DND-41 (cell line): ENCODE results near the gene PRKAR1B.
"Not testable (repeated sequence)": the region's sequence is repeated elsewhere in the genome, so short reads cannot be mapped to it uniquely, and the experiment has no call there.

Experiments
- ATAC-seq: fragments of 200-7000 bp; cut with Tn5 transposase; 3 replicates; pipeline ENCODE4 v1.9.1; 2021; ENCODE audit warnings: low read depth; ENCODE audit not compliant: insufficient read depth
- DNase-seq: peaks from one replicate; pipeline ENCODE4 v3.0.0-alpha.2; 2020
- H2AFZ ChIP-seq: 2 replicates; pipeline ENCODE4 v1.6.0; 2012; ENCODE audit warnings: low read depth, low read length
- H3K27ac ChIP-seq: 2 replicates; pipeline ENCODE4 v1.5.1; 2012; ENCODE audit warnings: low read length, inconsistent platforms
- H3K27me3 ChIP-seq: fragments of 200-600 bp; sonication (generic); 2 replicates; pipeline ENCODE4 v1.6.0; 2012; ENCODE audit warnings: low read length, mild to moderate bottlenecking, inconsistent platforms; ENCODE audit not compliant: insufficient read depth, poor library complexity
- H3K36me3 ChIP-seq: 2 replicates; pipeline ENCODE4 v1.5.1; 2012; ENCODE audit warnings: low read length, inconsistent platforms; ENCODE audit not compliant: insufficient read depth
- H3K4me1 ChIP-seq: 2 replicates; pipeline ENCODE4 v1.5.1; 2012; ENCODE audit warnings: mild to moderate bottlenecking, low read length; ENCODE audit not compliant: insufficient read depth
- H3K4me2 ChIP-seq: 2 replicates; pipeline ENCODE4 v1.6.0; 2012; ENCODE audit warnings: mild to moderate bottlenecking, moderate library complexity, low read length, inconsistent platforms; ENCODE audit not compliant: insufficient read depth
- H3K4me3 ChIP-seq, 2 experiments: fragments of 200-600 bp in 1 of 2; shearing (Covaris generic) in 1 of 2; 2 replicates each; pipeline ENCODE4 v1.5.1; 2012 to 2016; ENCODE audit warnings: inconsistent platforms in 2 of 2, low read length in 2 of 2, mild to moderate bottlenecking in 2 of 2, low read depth in 1 of 2, moderate library complexity in 1 of 2
- H3K79me2 ChIP-seq: 2 replicates; pipeline ENCODE4 v1.6.0; 2012; ENCODE audit warnings: low read length, inconsistent platforms; ENCODE audit not compliant: insufficient read depth
- H3K9ac ChIP-seq: 2 replicates; pipeline ENCODE4 v1.6.0; 2012; ENCODE audit warnings: low read depth, mild to moderate bottlenecking, inconsistent platforms, low read length, moderate library complexity
- H3K9me3 ChIP-seq: 2 replicates; pipeline ENCODE4 v1.5.1; 2012; ENCODE audit warnings: low read length, moderate library complexity, mild to moderate bottlenecking, inconsistent platforms; ENCODE audit not compliant: insufficient read depth, severe bottlenecking
- H4K20me1 ChIP-seq: 2 replicates; pipeline ENCODE4 v1.6.0; 2012; ENCODE audit warnings: low read length; ENCODE audit not compliant: insufficient read depth
- EZH2 ChIP-seq: IDR thresholded peaks from 3 replicates; pipeline ENCODE4 v1.6.1; 2012; ENCODE audit warnings: borderline replicate concordance, low read depth, mild to moderate bottlenecking, moderate library complexity, low read length, inconsistent platforms; ENCODE audit not compliant: severe bottlenecking
- TF ChIP-seq, protein P1 (sequence below): IDR thresholded peaks from 2 replicates; pipeline ENCODE4 v1.5.1; 2012; ENCODE audit warnings: borderline replicate concordance, low read length, moderate library complexity, mild to moderate bottlenecking; ENCODE audit not compliant: poor library complexity, severe bottlenecking; ENCODE audit errors: extremely low read depth

PRKAR1B gene

DNA sequence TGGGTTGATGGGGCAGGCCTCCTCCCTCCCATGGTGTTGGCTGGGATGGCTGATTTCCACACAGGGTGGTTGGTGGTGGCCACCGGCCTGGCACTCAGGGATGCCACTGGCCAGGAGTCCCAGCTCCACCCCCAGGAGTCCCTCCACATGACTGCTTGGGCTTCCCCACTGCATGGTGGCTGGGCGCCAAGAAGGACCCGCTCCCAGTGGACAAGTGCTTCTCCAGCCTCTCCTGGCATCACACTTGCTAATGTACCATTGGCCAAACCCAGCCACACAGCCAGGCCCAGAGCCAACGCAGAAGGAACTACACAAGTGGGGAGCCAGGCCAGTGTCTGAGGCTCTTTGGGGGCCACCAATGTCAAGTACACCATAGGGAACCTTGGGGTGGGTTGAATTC, 74.2 kb downstream of the PRKAR1B start:
- no peak overlapping the region for H2AFZ ChIP-seq
- H3K27me3 ChIP-seq, result no peaks in the 10 kb centered on the region
- no peak overlapping the region for H3K9ac ChIP-seq
- no peak overlapping the region for H3K27ac ChIP-seq
- H3K79me2 ChIP-seq, result no peaks in the 10 kb centered on the region
- no peak for TF ChIP-seq EZH2
- TF ChIP-seq, protein P1, sequence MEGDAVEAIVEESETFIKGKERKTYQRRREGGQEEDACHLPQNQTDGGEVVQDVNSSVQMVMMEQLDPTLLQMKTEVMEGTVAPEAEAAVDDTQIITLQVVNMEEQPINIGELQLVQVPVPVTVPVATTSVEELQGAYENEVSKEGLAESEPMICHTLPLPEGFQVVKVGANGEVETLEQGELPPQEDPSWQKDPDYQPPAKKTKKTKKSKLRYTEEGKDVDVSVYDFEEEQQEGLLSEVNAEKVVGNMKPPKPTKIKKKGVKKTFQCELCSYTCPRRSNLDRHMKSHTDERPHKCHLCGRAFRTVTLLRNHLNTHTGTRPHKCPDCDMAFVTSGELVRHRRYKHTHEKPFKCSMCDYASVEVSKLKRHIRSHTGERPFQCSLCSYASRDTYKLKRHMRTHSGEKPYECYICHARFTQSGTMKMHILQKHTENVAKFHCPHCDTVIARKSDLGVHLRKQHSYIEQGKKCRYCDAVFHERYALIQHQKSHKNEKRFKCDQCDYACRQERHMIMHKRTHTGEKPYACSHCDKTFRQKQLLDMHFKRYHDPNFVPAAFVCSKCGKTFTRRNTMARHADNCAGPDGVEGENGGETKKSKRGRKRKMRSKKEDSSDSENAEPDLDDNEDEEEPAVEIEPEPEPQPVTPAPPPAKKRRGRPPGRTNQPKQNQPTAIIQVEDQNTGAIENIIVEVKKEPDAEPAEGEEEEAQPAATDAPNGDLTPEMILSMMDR, result no peak
- H3K9me3 ChIP-seq, result peaks cover 9% of the 10 kb centered on the region
- no peak overlapping the region for H3K4me3 ChIP-seq
- DNase-seq (no peak), ATAC-seq (no peak)
- no peaks in the 10 kb centered on the region for H4K20me1 ChIP-seq
- no peak overlapping the region for H3K4me2 ChIP-seq
- peaks cover 12% of the 10 kb centered on the region; the same call in 1 of the 2 replicates for H3K36me3 ChIP-seq
- no peaks in the 10 kb centered on the region for H3K4me1 ChIP-seq

DNA sequence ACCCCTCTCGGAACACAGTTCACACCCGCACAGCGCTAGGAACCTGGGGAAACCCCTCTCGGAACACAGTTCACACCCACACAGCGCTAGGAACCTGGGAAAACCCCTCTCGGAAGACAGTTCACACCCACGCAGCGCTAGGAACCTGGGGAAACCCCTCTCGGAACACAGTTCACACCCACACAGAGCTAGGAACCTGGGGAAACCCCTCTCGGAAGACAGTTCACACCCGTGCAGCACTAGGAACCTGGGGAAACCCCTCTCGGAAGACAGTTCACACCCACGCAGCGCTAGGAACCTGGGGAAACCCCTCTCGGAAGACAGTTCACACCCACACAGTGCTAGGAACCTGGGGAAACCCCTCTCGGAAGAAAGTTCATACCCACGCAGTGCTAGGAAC, 74.9 kb downstream of the PRKAR1B start:
- ATAC-seq, H3K4me3 ChIP-seq, H3K27me3 ChIP-seq, H2AFZ ChIP-seq, H3K27ac ChIP-seq, H3K4me1 ChIP-seq, H3K9me3 ChIP-seq, H3K79me2 ChIP-seq, H3K9ac ChIP-seq, H4K20me1 ChIP-seq, DNase-seq, H3K4me2 ChIP-seq: not testable (repeated sequence)
- H3K36me3 ChIP-seq, result peaks cover 12% of the 10 kb centered on the region; the same call in 1 of the 2 replicates

DNA sequence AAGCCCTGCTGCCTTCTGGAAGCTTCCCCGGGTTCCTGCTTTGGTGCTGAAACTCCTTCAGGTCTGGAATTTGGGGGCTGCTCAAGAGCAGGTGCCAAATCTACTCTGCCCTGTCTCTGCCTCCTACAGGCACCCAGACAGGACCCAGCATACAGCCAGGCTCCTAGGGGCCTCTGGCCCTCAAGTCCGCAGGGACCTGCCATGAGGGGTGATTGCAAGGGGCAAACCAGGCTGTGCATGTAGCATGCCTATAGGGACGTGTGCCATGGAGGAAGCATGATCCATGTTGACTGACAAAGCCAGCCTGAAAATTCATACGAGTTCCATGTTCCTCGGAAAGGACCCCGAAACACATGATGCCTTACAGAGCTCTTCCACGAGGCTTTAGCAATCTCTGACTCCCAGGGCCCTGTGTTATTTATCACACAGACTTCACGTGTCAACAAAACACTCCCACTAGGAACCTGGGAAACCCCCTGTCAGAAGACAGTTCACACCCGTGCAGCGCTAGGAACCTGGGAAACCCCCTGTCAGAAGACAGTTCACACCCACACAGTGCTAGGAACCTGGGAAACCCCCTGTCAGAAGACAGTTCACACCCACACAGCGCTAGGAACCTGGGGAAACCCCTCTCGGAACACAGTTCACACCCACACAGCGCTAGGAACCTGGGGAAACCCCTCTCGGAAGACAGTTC, 75.9 kb downstream of the PRKAR1B start:
- Histone ChIP-seq H3K27me3 (no peaks in the 10 kb centered on the region), H3K4me2 (no peak overlapping the region), H4K20me1 (no peaks in the 10 kb centered on the region), H3K79me2 (no peaks in the 10 kb centered on the region), H3K4me3 (no peak overlapping the region), H2AFZ (no peak overlapping the region), H3K27ac (no peak overlapping the region; the same call in 1 of the 2 replicates), H3K4me1 (no peaks in the 10 kb centered on the region), H3K36me3 (peaks cover 5% of the 10 kb centered on the region; the same call in 1 of the 2 replicates), H3K9me3 (peaks cover 9% of the 10 kb centered on the region), H3K9ac (no peak overlapping the region)
- no peak for ATAC-seq
- DNase-seq, result no peak
- no peak for TF ChIP-seq EZH2
- TF ChIP-seq, protein P1, result no peak

DNA sequence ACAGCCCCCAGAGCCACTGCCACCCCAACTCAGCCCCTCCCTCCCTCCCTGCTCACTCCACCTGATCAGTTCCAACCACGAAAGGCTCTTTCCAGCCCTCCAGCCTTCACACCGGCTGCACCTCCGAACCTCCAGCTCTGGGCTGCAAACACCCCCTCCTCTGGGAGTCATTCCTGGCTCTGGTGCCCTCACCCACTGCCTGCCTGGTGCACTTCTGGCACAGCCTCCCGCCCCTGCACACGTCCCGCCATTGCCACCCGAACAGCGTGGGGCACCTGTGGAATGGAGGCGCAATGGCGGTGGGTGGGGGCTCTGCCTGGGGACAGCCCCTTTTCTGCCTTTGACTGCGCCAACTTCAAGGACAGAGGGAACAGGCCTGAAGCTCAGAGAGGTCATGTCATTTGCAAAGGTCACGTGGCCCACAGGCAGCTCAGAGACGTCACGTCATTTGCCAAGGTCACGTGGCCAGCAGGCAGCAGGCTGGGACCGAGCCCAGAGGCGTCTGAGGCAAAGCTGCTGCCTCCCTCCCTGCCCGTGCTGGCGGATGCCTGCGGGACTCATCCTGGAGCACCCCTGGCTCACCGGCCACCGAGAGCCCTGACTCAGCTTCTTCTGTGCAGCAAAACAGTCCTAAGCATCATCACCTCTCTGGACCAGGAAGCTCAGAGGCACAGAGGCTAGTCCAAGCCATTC, 76.6 kb downstream of the PRKAR1B start:
- TF ChIP-seq EZH2, result no peak
- TF ChIP-seq, protein P1, result no peak
- H4K20me1 ChIP-seq, result no peaks in the 10 kb centered on the region
- ATAC-seq (no peak), DNase-seq (no peak)
- H3K9me3 ChIP-seq, result peaks cover 9% of the 10 kb centered on the region
- no peaks in the 10 kb centered on the region for H3K4me1 ChIP-seq
- no peak overlapping the region for H3K9ac ChIP-seq
- H3K4me2 ChIP-seq, result no peak overlapping the region
- H3K4me3 ChIP-seq, result no peak overlapping the region
- H3K79me2 ChIP-seq, result no peaks in the 10 kb centered on the region
- peaks cover 5% of the 10 kb centered on the region; the same call in 1 of the 2 replicates for H3K36me3 ChIP-seq
- no peak overlapping the region; the same call in 1 of the 2 replicates for H3K27ac ChIP-seq
- no peak overlapping the region for H2AFZ ChIP-seq
- H3K27me3 ChIP-seq, result no peaks in the 10 kb centered on the region
